Measurements from ENCODE around the gene SLC6A13.
"Not testable (repeated sequence)": the region's sequence is repeated elsewhere in the genome, so short reads cannot be mapped to it uniquely, and the experiment has no call there.

SLC6A13 gene

DNA sequence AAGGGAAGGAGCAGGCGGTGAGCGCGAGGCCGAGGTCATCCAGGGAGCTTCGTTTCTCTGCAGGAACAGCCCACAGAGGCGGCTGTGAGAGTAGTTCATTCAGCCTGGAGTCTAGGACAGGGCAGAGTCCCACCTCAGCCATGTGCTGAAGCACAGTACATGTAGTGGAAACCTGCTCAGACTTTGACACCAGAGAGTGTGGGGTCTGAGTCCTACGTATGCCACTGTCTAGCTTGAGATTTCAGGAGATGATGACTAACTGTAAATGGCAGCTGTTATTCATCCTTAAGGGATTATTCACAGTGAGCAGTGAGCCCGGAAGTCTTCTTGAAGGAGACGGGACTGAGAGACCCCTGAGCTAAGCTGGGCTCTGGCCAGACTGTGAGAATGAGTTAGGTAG lies 938 bp upstream of the SLC6A13 start:
- no peak for DNase-seq

DNA sequence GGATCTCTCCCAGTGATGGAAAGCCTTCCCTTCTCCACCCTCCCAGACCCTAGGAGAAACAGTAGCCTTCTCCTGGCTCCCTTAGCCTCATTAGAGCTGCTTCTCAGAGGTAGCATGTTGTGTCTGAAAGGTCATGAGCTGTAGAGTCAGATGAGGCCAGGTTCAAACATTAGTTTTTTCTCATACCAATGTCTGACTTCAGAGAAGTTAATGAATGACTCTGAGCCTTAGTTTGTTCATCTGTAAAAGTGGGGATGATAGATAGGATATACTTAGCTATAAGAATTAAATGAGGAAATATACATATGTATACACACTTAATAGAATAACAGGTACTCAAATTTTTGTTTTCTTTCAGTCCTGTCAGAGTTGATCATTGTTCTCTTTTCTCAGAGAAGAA lies 523 bp downstream of the SLC6A13 start:
- no peak for DNase-seq

DNA sequence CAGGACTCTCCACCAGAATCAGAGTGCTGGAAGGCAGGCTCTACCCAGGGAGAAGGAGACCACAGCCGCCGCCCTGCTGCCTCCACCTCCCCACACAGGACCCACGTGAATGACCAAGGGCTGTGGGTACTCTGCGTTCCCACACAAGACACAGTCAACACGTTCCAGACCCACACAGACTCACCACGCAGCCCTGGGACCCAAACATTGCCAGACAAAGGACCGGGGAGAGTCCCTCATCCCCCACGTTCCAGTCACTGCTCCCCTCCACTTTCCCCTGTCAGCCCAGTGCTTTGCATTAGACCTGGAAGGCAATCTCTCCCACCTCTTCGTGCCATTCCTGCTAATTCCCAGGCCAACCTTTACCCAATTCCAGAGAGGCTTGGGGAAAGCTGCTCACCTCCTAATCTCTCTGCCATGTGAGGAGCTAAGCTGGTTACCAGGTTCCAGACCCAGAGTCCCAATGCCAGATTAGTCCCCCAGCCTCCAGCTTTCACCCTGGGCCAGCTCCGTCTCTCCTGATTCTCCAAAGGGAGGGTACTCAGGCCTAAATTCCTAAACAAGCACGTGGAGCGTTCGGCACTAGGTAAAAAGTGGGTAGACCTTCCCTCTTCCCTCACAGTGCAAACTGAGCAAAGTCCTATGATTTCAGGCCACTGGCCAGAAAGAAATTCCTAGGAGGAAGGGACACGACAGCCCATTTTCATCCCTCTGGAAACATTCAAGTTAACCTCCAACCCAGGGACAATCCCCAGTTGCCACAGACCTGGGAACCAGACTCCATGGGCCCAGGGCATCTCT lies 4.9 kb downstream of the SLC6A13 start:
- DNase-seq: no peak

DNA sequence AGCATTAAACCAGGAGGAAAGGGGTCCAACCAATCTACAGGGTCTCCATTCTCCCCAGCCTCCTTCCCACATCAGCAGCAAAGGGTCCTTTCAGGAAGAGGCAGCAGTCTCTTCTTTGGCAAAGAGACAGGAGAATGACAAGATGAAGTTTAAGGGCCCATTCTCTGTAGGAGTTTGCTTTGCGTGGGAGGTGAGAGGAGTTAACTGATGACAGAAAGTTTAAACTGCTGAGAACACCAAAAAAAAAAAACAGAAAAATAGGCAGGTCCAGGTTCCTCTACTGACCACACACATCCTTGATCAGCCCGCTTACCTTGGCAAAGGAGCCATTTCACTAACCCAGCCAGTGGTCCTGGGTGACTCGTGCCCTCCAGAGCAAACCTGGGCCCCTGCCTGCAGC lies 5.7 kb downstream of the SLC6A13 start:
- DNase-seq: no peak

DNA sequence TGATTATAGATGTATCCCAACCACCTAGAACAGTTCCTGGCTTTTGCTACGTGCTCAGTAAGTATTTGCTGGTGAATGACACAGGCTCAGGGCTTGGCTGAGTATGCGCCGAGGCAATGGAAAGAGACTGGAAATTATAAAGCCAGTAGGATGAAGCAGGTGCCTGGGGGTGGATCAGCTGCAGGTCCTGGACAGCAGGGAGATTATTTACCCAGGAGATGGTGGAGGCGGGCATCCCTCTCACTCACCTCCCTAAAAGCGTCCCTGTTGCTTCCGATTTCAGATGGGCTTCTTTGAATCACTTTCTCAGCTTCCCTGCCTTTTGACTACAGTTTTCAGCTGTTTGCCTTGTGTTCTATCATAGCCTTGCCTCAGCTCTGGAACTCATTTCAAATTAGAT lies 6.4 kb downstream of the SLC6A13 start:
- no peak for DNase-seq

DNA sequence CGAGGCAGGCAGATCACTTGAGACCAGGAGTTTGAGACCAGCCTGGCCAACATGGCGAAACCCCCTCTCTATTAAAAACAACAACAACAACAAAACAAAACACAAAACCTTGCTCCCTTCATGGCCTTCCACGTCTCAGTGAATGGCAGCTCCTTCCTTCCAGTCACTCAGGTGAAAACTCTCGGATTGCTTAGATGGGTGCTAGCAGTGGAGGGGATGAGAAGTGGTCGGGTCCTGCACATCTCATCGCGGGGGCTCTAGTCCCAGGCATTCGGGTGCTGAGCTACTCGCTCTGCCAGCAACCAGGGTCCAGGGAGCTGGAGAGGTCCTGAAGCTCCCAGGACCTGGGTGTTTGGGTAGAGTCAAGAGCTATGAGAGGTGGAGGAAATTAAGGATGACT lies 7.7 kb downstream of the SLC6A13 start:
- DNase-seq: no peak

DNA sequence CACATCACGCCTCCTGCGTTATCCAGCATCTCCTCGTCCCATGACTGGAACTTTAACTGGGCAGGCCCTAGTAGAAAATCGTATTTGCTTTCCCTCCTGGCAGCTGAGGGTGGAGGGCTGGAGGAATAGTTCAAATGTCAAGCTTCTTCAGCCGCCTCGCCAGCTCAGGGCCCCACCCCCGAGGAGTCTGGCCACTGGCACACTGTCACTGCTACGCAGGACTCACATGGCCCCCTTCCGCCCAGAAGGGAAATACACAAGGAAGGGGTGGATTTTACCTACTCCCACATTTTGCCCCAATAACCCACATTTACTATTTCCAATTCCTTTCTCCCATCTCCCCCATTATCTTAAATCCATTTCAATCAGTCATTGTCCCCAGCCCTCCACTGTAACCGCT lies 8.6 kb downstream of the SLC6A13 start:
- no peak for DNase-seq

DNA sequence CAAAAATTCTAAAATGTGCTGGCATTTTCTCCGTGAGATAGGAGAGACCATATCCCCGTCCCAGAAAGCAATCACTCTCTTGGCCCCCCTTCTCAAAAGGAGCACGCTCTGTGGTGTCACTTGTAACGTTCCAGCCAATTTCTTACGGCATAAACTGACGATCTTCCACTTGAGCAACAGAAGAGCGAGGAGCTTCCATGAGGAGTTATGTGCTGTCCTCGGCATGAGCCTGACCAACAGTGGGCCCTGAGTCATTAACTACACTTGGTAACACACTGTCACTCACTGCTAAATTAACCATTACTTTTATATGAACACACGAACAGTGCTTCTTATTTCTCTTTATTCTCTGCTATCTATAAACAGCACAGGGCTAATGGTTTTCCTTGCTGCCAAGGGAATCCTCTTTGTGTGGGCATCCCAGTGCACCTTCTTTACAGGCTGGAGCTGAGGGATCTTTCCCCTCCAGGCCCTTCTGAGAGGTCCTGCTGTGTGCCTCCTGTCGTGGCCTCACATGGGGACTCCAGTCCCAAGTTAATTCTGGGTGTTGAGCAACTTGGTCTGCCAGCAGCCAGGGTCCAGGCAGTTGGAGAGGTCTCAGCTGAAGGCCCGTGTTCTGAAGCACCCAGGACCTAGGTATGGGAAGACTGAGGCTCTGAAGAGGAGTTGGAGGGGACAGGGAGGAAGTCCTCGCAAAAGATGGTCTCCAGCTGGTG lies 9.4 kb downstream of the SLC6A13 start:
- no peak for DNase-seq

DNA sequence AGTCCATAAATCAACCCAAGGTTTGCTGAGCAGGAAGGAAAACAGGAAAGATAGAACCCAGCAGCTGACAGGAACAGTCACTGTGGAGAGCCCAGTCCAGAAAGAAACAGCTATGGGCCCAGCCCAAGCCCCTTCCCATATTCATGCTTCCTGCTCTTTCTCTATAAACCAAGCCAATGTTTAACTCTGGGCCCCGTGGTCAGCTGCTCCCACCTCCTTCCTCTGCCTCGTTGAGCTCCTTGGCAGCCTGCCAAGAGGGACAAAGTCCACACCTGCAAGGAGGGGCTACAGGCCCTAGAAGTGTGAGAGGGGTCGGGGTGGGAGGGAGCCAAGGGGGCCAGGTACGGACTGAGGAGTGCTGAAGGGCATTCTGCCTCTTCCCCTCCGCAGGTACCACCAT lies 10.0 kb downstream of the SLC6A13 start:
- no peak for DNase-seq

DNA sequence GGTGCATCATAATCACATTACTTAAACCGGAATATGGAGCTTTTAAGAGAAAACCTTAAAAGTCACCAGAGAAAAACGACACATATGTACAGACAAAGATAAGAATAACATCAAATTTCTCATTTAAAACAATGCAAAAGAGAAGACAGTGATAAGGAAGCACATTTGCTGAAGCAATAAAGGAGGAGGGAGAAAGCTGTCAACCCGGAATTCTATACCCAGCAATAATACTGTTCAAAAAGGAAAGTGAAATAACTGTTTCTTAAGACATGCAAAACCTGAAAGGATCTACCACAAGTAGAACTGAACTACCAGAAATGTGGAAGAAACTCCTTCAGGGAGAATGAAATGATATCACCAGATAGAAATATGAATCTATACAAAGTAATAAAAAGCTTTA lies 15.4 kb downstream of the SLC6A13 start:
- DNase-seq: no peak

DNA sequence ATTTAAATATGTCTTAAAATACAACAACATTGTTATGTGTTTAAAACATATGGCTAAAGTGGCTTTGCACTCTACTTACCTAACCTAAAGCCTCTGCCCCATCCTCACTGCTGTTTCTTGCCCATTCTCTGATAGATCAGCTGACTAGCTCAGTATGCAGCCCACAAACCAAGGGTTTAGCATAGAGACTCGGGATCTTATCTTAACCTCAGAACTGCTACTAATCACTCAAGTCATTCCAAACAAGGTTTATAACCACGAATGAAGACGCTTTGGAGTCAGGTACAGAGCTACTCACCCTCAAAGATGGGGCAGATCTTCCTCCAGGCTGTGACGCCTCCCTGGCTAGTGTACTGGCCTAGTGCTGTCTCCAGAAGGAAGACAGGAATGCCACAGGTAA lies 19.3 kb downstream of the SLC6A13 start:
- no peak for DNase-seq

DNA sequence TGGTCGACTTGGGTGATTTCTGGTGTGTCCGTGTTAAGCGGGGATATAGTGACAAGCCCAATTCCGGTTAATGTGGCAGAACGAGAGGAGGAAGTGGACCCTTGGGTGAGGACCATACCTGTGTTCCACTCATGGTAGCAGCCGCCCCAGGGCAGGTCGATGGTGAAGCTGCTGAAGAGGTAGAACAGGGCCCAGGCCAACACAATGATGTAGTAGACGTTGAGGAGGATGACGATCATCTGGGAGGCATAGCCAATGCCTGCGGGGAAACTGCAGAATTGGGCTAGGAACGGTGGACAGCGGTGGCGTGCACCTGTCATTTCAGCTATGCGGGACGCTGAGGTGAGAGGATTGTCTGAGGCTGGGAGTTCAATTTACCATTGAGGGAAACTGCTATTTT lies 20.1 kb downstream of the SLC6A13 start:
- DNase-seq: no peak

DNA sequence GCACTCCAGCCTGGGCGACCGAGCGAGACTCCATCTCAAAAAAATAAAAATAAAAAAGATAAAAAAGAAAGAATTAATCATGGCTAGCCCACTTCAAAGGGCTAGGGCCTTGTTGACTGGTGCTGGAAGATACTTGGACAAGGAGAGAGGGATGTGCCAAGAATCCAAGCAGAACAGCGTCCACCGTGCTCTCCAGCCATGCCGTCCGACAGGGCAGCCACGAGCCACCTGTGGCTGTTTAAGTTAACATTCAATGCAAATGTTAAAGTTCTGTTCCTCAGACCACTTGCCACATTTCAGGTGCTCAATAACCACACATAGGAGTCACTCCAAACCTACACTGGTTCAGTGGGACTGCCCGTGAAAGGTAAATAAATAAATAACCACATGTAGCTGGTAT lies 21.4 kb downstream of the SLC6A13 start:
- no peak for DNase-seq

DNA sequence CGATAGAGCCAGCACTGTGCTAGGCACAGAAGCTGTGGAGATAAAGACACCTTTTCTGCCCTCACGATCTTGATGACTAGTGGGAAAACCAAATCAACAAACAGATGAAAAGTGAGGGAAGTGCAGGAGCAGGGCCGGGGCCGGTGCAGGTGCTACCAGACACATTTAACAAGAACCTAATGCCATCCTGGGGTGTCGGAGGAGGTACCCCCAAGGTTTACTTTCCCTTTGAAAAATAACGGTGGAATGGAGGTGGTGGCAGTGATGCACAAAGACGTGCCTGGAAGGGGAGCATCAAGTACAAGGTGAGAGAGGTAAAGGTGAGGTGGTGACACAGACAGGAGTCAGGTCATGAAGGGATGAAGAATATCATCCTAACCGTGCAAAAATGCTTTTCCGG lies 22.1 kb downstream of the SLC6A13 start:
- no peak for DNase-seq

DNA sequence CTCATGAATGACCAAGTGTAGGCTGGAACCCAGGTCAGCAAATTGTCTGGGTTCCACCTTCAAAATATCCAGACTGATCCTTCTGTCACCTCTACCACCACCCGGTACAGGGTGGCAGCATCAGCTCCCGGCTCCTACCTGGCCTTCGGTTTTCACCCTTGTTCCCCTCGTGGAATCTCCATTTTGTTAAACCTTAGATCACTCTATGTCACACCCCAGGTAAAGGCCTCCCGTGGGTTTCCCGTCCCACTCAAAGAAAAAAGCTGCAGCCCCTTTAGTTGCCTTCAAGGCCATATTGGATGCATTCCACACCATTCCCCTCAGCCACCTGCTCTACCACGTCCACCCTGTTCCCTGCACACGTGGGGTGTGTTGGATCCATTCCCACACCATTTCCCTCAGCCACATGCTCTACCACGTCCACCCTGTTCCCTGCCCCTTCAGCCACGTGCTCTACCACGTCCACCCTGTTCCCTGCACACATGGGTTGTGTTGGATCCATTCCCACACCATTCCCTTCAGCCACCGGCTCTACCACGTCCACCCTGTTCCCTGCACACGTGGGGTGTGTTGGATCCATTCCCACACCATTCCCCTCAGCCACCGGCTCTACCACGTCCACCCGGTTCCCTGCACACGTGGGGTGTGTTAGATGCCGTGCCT lies 23.8 kb downstream of the SLC6A13 start:
- DNase-seq: no peak

DNA sequence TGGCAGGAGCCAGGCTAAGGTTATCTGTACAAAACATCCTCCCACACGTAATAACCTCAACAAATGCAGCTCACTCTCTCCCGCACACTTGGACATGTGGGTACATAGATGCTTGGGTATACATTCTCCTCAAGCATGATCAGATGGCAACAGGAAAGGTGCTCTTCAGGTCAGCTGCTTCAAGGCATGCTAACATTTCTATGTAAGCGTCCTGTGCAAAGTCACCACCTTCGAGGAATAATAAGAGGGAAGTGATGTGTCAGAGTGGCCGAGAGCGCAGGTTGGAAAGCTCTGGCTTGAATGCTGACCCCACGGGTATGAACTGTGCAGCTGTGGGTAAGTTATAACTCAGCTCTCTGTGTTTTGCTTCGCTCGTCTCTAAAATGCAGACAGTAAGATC lies 24.5 kb downstream of the SLC6A13 start:
- DNase-seq: no peak

DNA sequence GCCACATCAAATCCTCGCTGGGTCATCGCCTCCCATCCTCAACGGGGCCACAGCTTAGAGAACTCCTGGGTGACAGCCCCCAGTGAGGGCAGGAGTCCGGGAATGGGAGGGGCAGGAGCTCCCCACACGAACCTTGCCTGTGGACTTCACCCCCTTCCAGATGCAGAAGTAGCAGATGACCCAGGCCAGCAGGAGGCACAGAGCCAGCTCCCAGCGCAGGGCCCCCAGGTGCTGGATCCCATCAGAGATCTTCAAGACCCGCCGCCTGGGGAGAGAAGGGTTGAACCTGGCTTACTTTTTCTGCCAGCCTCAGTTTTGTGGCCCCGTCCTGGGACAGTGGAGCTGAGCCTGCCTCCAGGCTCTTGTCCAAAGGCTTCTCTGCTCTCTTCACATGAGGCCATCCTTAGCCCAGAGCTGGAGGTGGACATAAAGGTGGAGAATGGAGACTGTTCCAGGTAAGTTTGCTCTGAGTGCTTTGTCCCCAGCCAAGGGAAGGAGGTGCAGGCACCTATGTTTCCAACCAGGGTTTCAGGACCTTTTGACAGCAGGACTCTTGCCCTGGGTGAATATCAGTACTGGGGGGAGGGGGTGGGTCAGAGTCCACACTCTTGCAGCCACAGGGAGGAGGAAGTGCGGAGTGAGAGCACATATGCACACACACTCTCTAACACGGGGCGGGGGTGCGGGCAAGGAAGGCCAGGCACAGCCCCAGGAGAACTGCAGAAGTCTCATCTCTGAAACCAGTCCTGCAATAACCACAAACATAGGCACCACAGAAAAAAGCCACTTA lies 25.4 kb downstream of the SLC6A13 start:
- no peak for DNase-seq

DNA sequence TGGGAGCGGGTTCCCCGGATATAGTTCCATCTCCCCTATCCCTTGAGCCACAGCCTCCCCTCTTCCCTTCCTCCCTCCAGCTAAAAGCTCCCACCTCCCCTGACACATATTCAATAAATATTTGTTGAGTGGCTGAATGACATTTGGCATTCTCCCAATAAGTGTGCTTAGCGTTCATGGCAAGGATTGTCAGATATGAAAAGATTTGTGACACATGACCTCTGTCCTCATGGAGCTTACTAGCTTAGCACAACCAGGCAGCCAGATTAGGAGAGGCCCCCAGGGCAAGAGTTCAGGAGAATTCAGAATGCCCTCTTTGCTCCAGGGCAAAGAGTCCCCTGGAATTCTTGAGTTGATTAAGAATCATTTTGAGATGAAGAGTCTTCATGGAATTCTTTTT lies 26.2 kb downstream of the SLC6A13 start:
- no peak for DNase-seq

DNA sequence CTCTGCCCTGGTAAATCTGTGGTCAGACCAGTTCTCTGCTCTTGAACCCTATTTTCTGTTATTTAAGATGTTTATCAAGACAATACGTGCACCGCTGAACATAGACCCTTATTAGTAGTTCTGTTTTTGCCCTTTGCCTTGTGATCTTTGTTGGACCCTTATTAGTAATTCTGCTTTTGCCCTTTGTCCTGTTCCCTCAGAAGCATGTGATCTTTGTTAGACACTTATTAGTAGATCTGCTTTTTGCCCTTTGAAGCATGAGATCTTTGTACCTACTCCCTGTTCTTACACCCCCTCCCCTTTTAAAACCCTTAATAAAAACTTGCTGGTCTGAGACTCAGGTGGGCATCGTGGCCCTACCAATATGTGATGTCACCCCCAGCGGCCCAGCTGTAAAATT lies 26.7 kb downstream of the SLC6A13 start:
- not testable (repeated sequence) for DNase-seq

DNA sequence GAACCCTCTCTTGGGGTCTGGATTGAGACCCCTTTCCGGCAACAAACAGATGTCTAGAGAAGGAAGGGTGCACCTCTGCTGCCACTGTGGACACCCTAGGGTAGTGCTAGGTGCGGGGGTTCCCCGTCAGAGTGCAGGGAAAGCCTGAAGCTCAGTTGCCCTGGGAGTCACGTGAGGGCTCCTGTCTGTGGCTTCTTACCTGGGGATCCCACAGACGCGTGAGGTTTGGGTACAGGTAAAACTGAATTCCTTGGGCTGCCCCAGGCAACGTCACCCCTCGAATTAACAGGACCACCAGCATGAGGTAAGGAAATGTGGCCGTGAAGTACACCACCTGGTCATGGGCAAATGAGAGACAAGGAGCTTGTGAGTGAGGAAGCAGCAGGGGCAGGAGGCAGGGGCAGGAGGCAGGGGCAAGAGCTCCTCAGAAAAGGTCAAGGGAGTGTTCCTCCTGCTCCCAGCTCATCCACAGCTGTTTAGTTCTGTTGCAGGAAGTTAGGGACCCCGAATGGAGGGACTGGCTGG lies 27.7 kb downstream of the SLC6A13 start:
- no peak for DNase-seq

DNA sequence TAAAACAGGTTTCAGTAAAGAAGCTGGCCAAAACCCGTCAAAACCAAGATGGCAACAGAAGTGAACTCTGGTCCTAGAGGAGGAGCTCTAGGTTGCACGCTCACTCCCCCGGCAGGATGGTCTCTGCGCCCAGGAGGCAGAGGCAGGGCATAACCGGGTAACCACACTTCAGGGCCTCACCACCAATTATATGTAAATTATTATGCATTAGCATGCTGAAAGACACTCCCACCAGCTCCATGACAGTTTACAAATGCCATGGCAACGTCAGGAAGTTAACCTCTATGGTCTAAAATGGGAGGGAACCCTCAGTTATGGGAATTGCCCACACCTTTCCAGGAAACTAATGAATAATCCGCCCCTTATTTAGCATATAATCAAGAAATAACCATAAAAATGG lies 28.6 kb downstream of the SLC6A13 start:
- DNase-seq: no peak

DNA sequence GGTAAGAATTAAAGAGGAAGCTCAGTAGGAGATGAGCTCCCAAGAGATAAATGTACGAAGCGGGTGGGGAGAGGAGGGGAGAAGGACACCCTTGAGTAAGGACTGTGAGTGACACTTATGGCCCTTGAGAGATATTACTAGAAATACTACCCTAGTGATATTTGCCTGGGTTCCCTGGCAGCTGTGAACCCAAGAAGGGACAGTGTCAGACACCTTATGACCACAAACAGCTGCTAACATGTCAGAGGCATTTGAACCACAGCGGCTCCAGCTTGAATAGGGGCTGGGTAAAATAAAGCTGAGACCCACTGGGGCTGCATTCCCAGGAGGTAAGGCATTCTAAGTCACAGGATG lies 29.0 kb downstream of the SLC6A13 start:
- DNase-seq: no peak
